H1 (cell line): ENCODE measurements around the gene SMURF2. TPM values are rescaled to one million over a fixed set of nuclear protein-coding genes. Genes with fewer than 3 reads are reported as not detected.

Experiments used
- CTCF ChIA-PET: fragments of 300-600 bp; sonication (Branson Sonifier 250); formaldehyde crosslinking; loops from one replicate; lab custom pipeline; 2021; ENCODE audit not compliant: partially characterized antibody; lab: Charles Lee
- POLR2A ChIA-PET: fragments of 300-600 bp; sonication (Branson Sonifier 250); formaldehyde crosslinking; loops from one replicate; lab custom pipeline; 2021; ENCODE audit warnings: inconsistent platforms; ENCODE audit not compliant: partially characterized antibody; lab: Charles Lee
- DNase-seq, 2 experiments: peaks; one replicate each; pipeline versions ENCODE4 v3.0.0 to v3.0.0-alpha.2; 2010 to 2022; ENCODE audit warnings: low spot score in 2 of 2, low read depth in 1 of 2, mixed read lengths in 1 of 2
- FAIRE-seq: peaks from 2 replicates; lab custom pipeline; 2011; peaks lifted over from hg19 to GRCh38; lab: Jason Lieb, UNC
- H2AFZ ChIP-seq: 2 replicates; pipeline ENCODE4 v1.8.1; 2012; ENCODE audit warnings: low read length, inconsistent platforms
- H2AK5ac ChIP-seq: 2 replicates; pipeline ENCODE4 v1.6.1; 2013; ENCODE audit warnings: low read depth, low read length
- H2BK120ac ChIP-seq: replicated peaks from 2 replicates; pipeline ENCODE3; 2013; ENCODE audit warnings: low read depth, low read length, inconsistent platforms
- H2BK12ac ChIP-seq: 2 replicates; pipeline ENCODE4 v1.6.1; 2013; ENCODE audit warnings: low read depth, low read length
- H2BK15ac ChIP-seq: 2 replicates; pipeline ENCODE4 v1.6.1; 2013; ENCODE audit warnings: low read length
- H2BK20ac ChIP-seq: 2 replicates; pipeline ENCODE4 v1.6.1; 2013; ENCODE audit warnings: low read length
- H2BK5ac ChIP-seq: 2 replicates; pipeline ENCODE4 v1.6.1; 2013; ENCODE audit warnings: low read depth, low read length
- H3K14ac ChIP-seq: 2 replicates; pipeline ENCODE4 v1.6.1; 2013; ENCODE audit warnings: inconsistent platforms; ENCODE audit not compliant: insufficient read length
- H3K18ac ChIP-seq: 2 replicates; pipeline ENCODE4 v1.6.1; 2013; ENCODE audit warnings: low read length; ENCODE audit errors: extremely low read depth
- H3K23ac ChIP-seq: 2 replicates; pipeline ENCODE4 v1.6.1; 2013; ENCODE audit warnings: inconsistent platforms; ENCODE audit not compliant: insufficient read length
- H3K23me2 ChIP-seq: 2 replicates; pipeline ENCODE4 v1.6.1; 2013; ENCODE audit warnings: low read depth, low read length
- H3K27ac ChIP-seq: 2 replicates; pipeline ENCODE4 v1.6.1; 2011; ENCODE audit warnings: low read depth, low read length, inconsistent platforms
- H3K27me3 ChIP-seq, 4 experiments: replicated peaks in 1 of 4; 1 replicate in 1 of 4; 2 replicates in 3 of 4; pipeline versions ENCODE4 v1.6.1 to v1.8.1; 2011 to 2013; ENCODE audit warnings: low read length in 3 of 4, mild to moderate bottlenecking in 3 of 4, inconsistent platforms in 2 of 4, mixed read lengths in 2 of 4, moderate library complexity in 1 of 4; ENCODE audit not compliant: control insufficient read depth in 3 of 4, insufficient read depth in 3 of 4; ENCODE audit errors: extremely low read depth in 1 of 4
- H3K36me3 ChIP-seq, 4 experiments: 2 replicates each; pipeline versions ENCODE4 v1.6.1 to v1.8.1; 2011 to 2013; ENCODE audit warnings: mild to moderate bottlenecking in 4 of 4, low read length in 3 of 4, moderate library complexity in 2 of 4, control low read depth in 1 of 4, inconsistent platforms in 1 of 4; ENCODE audit not compliant: insufficient read depth in 4 of 4, control insufficient read depth in 2 of 4
- H3K4ac ChIP-seq: replicated peaks from 2 replicates; pipeline ENCODE3; 2013; ENCODE audit warnings: low read length, low read depth, mixed read lengths, inconsistent platforms; ENCODE audit not compliant: insufficient read length
- H3K4me1 ChIP-seq, 4 experiments: replicated peaks in 1 of 4; 1 replicate in 1 of 4; 2 replicates in 3 of 4; pipeline versions ENCODE4 v1.6.1 to v1.8.1; 2011 to 2013; ENCODE audit warnings: low read length in 3 of 4, inconsistent platforms in 2 of 4, mixed read lengths in 1 of 4; ENCODE audit not compliant: insufficient read depth in 4 of 4, control insufficient read depth in 3 of 4
- H3K4me2 ChIP-seq, 2 experiments: 2 replicates each; pipeline versions ENCODE4 v1.6.1 to v1.8.1; 2011 to 2013; ENCODE audit warnings: low read depth in 2 of 2, low read length in 2 of 2, control low read depth in 1 of 2, inconsistent platforms in 1 of 2, mild to moderate bottlenecking in 1 of 2; ENCODE audit not compliant: insufficient read depth in 1 of 2
- H3K4me3 ChIP-seq, 4 experiments: fragments of 200-600, 300-600 bp in 1 of 4; sonication (generic), shearing (Covaris generic), sonication (Bioruptor Twin) in 1 of 4; 2 replicates each; pipeline versions ENCODE4 v1.5.1 to v1.8.1; 2011 to 2016; ENCODE audit warnings: low read length in 4 of 4, low read depth in 3 of 4, control low read depth in 2 of 4, inconsistent platforms in 2 of 4, mild to moderate bottlenecking in 2 of 4, mixed read lengths in 1 of 4, moderate library complexity in 1 of 4; ENCODE audit not compliant: insufficient read depth in 2 of 4; ENCODE audit errors: extremely low read depth in 1 of 4
- H3K56ac ChIP-seq: replicated peaks from 2 replicates; pipeline ENCODE3; 2013; ENCODE audit warnings: low read depth, mild to moderate bottlenecking, mixed read lengths, low read length, inconsistent platforms; ENCODE audit not compliant: insufficient read length
- H3K79me1 ChIP-seq: 2 replicates; pipeline ENCODE4 v1.6.1; 2013; ENCODE audit warnings: low read depth, low read length, control low read depth
- H3K79me2 ChIP-seq, 2 experiments: 2 replicates each; pipeline versions ENCODE4 v1.6.1 to v1.8.1; 2012 to 2013; ENCODE audit warnings: low read length in 2 of 2, mild to moderate bottlenecking in 2 of 2, inconsistent platforms in 1 of 2; ENCODE audit not compliant: insufficient read depth in 2 of 2, control insufficient read depth in 1 of 2
- H3K9ac ChIP-seq, 4 experiments: replicated peaks in 1 of 4; 1 replicate in 1 of 4; 2 replicates in 3 of 4; pipeline versions ENCODE4 v1.6.1 to v1.8.1; 2011 to 2013; ENCODE audit warnings: low read depth in 3 of 4, low read length in 3 of 4, control low read depth in 2 of 4, mild to moderate bottlenecking in 2 of 4, moderate library complexity in 2 of 4, inconsistent platforms in 1 of 4; ENCODE audit errors: extremely low read depth in 1 of 4
- H3K9me3 ChIP-seq, 2 experiments: 2 replicates each; pipeline versions ENCODE4 v1.6.1 to v1.8.1; 2012 to 2013; ENCODE audit warnings: mild to moderate bottlenecking in 2 of 2, moderate library complexity in 2 of 2, control low read depth in 1 of 2, inconsistent platforms in 1 of 2, low read depth in 1 of 2, low read length in 1 of 2, mixed read lengths in 1 of 2; ENCODE audit not compliant: insufficient read depth in 2 of 2
- H4K20me1 ChIP-seq, 2 experiments: replicated peaks in 1 of 2; 2 replicates each; pipeline versions ENCODE3 to v1.8.1; 2011 to 2013; ENCODE audit warnings: inconsistent platforms in 2 of 2, low read length in 2 of 2, mild to moderate bottlenecking in 1 of 2; ENCODE audit not compliant: insufficient read depth in 2 of 2, control insufficient read depth in 1 of 2
- H4K5ac ChIP-seq: 2 replicates; pipeline ENCODE4 v1.6.1; 2013; ENCODE audit warnings: low read length, low read depth, mixed read lengths, inconsistent platforms; ENCODE audit not compliant: insufficient read length
- H4K8ac ChIP-seq: 2 replicates; pipeline ENCODE4 v1.8.0; 2013; ENCODE audit warnings: mild to moderate bottlenecking, moderate library complexity, low read length, inconsistent platforms; ENCODE audit not compliant: insufficient read depth; ENCODE audit errors: extremely low read depth
- H4K91ac ChIP-seq: replicated peaks from 2 replicates; pipeline ENCODE3; 2013; ENCODE audit warnings: low read length, mixed read lengths, inconsistent platforms; ENCODE audit not compliant: insufficient read length
- CTBP2 ChIP-seq: IDR thresholded peaks from 2 replicates; pipeline ENCODE4 v1.7.0; 2011; ENCODE audit warnings: borderline replicate concordance, mild to moderate bottlenecking, moderate library complexity, mixed read lengths, low read length; ENCODE audit not compliant: insufficient read depth, insufficient read length
- E2F6 ChIP-seq: IDR thresholded peaks from 2 replicates; pipeline ENCODE4 v1.6.1; 2012; ENCODE audit warnings: inconsistent platforms
- EZH2 ChIP-seq: fragments of 200-600 bp; sonication (generic); IDR thresholded peaks from 2 replicates; pipeline ENCODE4 v1.7.1; 2012; ENCODE audit warnings: low read depth, mild to moderate bottlenecking, moderate library complexity, low read length, inconsistent platforms; ENCODE audit not compliant: severe bottlenecking
- HDAC6 ChIP-seq: IDR thresholded peaks from one replicate; pipeline ENCODE4 v1.7.1; 2012; ENCODE audit warnings: low read depth, mild to moderate bottlenecking, inconsistent platforms, low read length, moderate library complexity
- KDM4A ChIP-seq: IDR thresholded peaks from one replicate; pipeline ENCODE4 v1.7.1; 2012; ENCODE audit warnings: low read depth, mild to moderate bottlenecking, moderate library complexity, low read length, inconsistent platforms; ENCODE audit not compliant: severe bottlenecking
- MAX ChIP-seq: IDR thresholded peaks from 2 replicates; pipeline ENCODE4 v1.6.1; 2012; ENCODE audit warnings: inconsistent platforms
- RXRA ChIP-seq: IDR thresholded peaks from 2 replicates; pipeline ENCODE4 v1.6.1; 2011; ENCODE audit warnings: low read depth, mild to moderate bottlenecking, low read length, moderate library complexity; ENCODE audit not compliant: insufficient read depth
- TAF1 ChIP-seq: IDR thresholded peaks from 2 replicates; pipeline ENCODE4 v1.6.1; 2011; ENCODE audit warnings: mild to moderate bottlenecking, low read depth, low read length
- TCF12 ChIP-seq: IDR thresholded peaks from 2 replicates; pipeline ENCODE4 v1.6.1; 2011; ENCODE audit warnings: low read depth, mild to moderate bottlenecking, low read length
- WGBS, 2 experiments: shearing (Covaris generic) in 1 of 2; methylation state at CpG; one replicate each; pipeline versions ENCODE4 v1.1.6 to v1.1.7; 2013 to 2015; ENCODE audit warnings: low lambda C conversion rate in 2 of 2, mixed read lengths in 2 of 2, inconsistent platforms in 1 of 2, low coverage in 1 of 2, missing lambda C conversion rate in 1 of 2; ENCODE audit not compliant: insufficient replicate concordance in 2 of 2, insufficient coverage in 1 of 2, insufficient read length in 1 of 2; ENCODE audit errors: extremely low coverage in 1 of 2, missing lambda C conversion rate in 1 of 2; 5-methylcytosine and 5-hydroxymethylcytosine counted together
- polyA plus RNA-seq, 7 experiments: library from polyadenylated mRNA; depleted of rRNA in 3 of 7; stranded (reverse) in 5 of 7; unstranded in 2 of 7; fragments of >200 nt in 5 of 7; fragments of 200-250 nt in 2 of 7; gene quantifications; 1 replicate in 5 of 7; 2 replicates in 1 of 7; 4 replicates in 1 of 7; pipeline versions ENCODE4 v1.2.1 to v1.2.3, GENCODE V29; 2011 to 2013; ENCODE audit warnings: missing spikeins in 2 of 7, mixed read lengths in 2 of 7
- total RNA-seq: library from RNA; stranded (reverse); fragmentation: NEBNext Ultra II Directional; extraction: Animal tissue kit (Norgen Biotek cat#: 25700); gene quantifications from 2 replicates; pipeline ENCODE4 v1.2.1, GENCODE V29; 2021

Gene SMURF2
- total and polyA plus RNA-seq, 2 of the 8 experiments (the other 6 are each of a cell fraction or from before 2014, with no cell fraction given): 7.2 to 29.2 TPM

DNA sequence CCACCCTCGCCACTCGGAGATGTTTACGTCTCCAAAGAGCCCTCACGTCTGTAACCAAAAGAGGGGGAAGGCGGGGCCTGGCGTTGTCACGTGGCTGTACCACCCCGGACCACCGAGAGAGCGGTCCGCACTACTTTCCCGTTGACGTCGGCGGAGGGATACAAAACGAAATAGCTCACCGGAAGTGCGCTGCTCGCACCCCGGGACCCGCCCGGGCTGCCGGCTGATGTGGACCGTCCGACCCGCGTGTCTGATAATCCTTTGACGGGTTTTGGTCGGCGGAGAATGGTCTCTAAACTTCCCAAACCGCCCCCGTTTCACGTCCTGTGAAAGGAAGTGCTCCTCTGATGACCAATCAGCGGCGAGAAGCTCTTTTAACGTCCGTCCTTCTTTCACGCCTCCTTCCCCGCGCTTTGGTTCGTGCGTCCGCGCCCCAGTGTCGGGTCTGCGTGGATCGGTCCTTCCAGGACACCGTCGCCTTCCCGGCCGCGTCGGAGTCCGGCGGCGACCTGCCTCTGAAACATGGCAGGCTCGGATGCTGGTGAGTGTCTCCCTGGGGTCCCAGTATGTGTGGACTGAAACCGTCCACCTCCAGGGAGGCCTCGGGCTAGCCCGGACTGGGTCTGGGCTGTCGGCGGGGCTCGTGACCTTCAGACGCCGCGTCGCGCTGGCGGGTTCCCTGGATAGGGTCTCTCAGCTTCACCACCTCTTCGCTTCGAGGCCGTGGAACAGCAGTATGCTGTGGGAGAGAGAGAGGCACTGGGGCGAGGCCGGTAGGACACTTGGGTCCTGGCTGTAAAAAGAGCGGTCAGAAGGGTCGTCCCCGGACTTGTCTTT lies 155.3 kb downstream of the SMURF2 start, which contains the start of gene CEP95:
Gene CEP95, plus strand, starts transcription at position 402 of the 837 bp plus-strand sequence. Its CDS starts 121 bp downstream, at position 523.
- DNase-seq (peak in 1 of 2 experiments; percentile 95), FAIRE-seq (no peak)
- peak within 1 kb of the TSS; percentile 61 for H3K4ac ChIP-seq
- peak within 1 kb of the TSS; percentile 99 for H4K8ac ChIP-seq
- H3K4me1 ChIP-seq: peaks cover 0 to 11% (median 2%) of the 10 kb centered on the region in 4 experiments; a peak in 5 of 7 replicates
- no peaks in the 10 kb centered on the region; the same call in 1 of the 2 replicates for H3K79me1 ChIP-seq
- H2BK15ac ChIP-seq: no peak within 1 kb of the TSS
- no peaks in the 10 kb centered on the region for H3K9me3 ChIP-seq
- peak within 1 kb of the TSS; percentile 83 to 85 for H3K4me2 ChIP-seq
- peaks cover 31 to 86% of the 10 kb centered on the region in 2 experiments for H3K79me2 ChIP-seq
- H2BK120ac ChIP-seq: no peak within 1 kb of the TSS
- H4K20me1 ChIP-seq: peaks cover 10 to 19% of the 10 kb centered on the region in 2 experiments
- peaks cover 4% of the 10 kb centered on the region; the same call in 1 of the 2 replicates for H3K23me2 ChIP-seq
- no peaks in the 10 kb centered on the region for H3K27me3 ChIP-seq
- ChIA-PET CTCF (interaction anchor here (1.1 to 3.4 kb wide), 3 partner anchors 10 to 25 kb away, joined by 3 to 13 read pairs (median 3); partner anchors contain the start of gene POLG2), POLR2A (interaction anchor here (0.6 to 7.2 kb wide), 34 partner anchors 9 to 677 kb away, joined by 3 to 320 read pairs (median 6); partner anchors contain the start of genes POLG2, SMURF2 and TEX2)
- peak within 1 kb of the TSS; percentile 99 for H3K56ac ChIP-seq
- peak within 1 kb of the TSS; percentile 76; the same call in 1 of the 2 replicates for H2BK12ac ChIP-seq
- H3K9ac ChIP-seq: peak within 1 kb of the TSS; percentile 93 to 100 (median 100)
- peak within 1 kb of the TSS; percentile 95 to 99 (median 98) for H3K4me3 ChIP-seq
- peak within 1 kb of the TSS; percentile 91 for H3K18ac ChIP-seq
- WGBS, 2 experiments: 2% methylated on average over 76 of the region's 77 CpGs; no CpG with 5 or more reads in 1 of the 2 experiments
- no peak within 1 kb of the TSS for H2BK20ac ChIP-seq
- peak within 1 kb of the TSS; percentile 2 for H4K5ac ChIP-seq
- peak within 1 kb of the TSS; percentile 99 for H3K27ac ChIP-seq
- peak within 1 kb of the TSS; percentile 99 for H2AK5ac ChIP-seq
- peak within 1 kb of the TSS; percentile 9 for H3K14ac ChIP-seq
- H3K36me3 ChIP-seq: peaks cover 25 to 62% (median 39%) of the 10 kb centered on the region in 4 experiments
- peak within 1 kb of the TSS; percentile 97 for H4K91ac ChIP-seq
- no peak within 1 kb of the TSS for H3K23ac ChIP-seq
- peak within 1 kb of the TSS; percentile 98 for H2BK5ac ChIP-seq
- peak within 1 kb of the TSS; percentile 37; the same call in 1 of the 2 replicates for H2AFZ ChIP-seq
- TF ChIP-seq E2F6 (peak; percentile 56), HDAC6 (no peak), TAF1 (no peak; the same call in none of the 2 replicates), MAX (peak; percentile 79), RXRA (no peak), CTBP2 (no peak), KDM4A (peak; percentile 77), EZH2 (no peak), TCF12 (no peak)
